Subcutaneous abdominal adipose tissue (tissue), 5 donors: Measurements from ENCODE around the gene TRAM2.

Experiments used
- H3K27ac ChIP-seq: one replicate; pipeline ENCODE4 v1.7.0; 2013; ENCODE audit warnings: low read depth, mild to moderate bottlenecking, inconsistent platforms, low read length, moderate library complexity
- H3K27me3 ChIP-seq, 5 donors: one replicate each; pipeline ENCODE4 v1.7.0; 2013; ENCODE audit warnings: low read length in 5 of 5, inconsistent platforms in 1 of 5; ENCODE audit not compliant: control insufficient read depth in 5 of 5, insufficient read depth in 4 of 5
- H3K36me3 ChIP-seq, 5 donors: one replicate each; pipeline ENCODE4 v1.7.0; 2013; ENCODE audit warnings: low read length in 5 of 5; ENCODE audit not compliant: control insufficient read depth in 5 of 5, insufficient read depth in 5 of 5
- H3K4me1 ChIP-seq, 5 donors: one replicate each; pipeline ENCODE4 v1.7.0; 2013; ENCODE audit warnings: low read length in 5 of 5, mild to moderate bottlenecking in 3 of 5, moderate library complexity in 1 of 5; ENCODE audit not compliant: control insufficient read depth in 5 of 5, insufficient read depth in 5 of 5
- H3K4me3 ChIP-seq, 5 donors: one replicate each; pipeline ENCODE4 v1.7.0; 2013; ENCODE audit warnings: low read length in 5 of 5, low read depth in 1 of 5
- H3K9ac ChIP-seq, 5 donors: one replicate each; pipeline ENCODE4 v1.7.0; 2013; ENCODE audit warnings: low read length in 5 of 5, mild to moderate bottlenecking in 4 of 5, moderate library complexity in 3 of 5
- H3K9me3 ChIP-seq, 5 donors: one replicate each; pipeline ENCODE4 v1.7.0; 2013; ENCODE audit warnings: low read length in 5 of 5; ENCODE audit not compliant: control insufficient read depth in 5 of 5
- donor health status: healthy.
- donor health status: healthy.
- donor health status: healthy.
- donor health status: healthy.
- donor health status: healthy.

The TRAM2 gene

GRCh38 chr6:52610745-52611355, 34.0 kb upstream of the TRAM2 start:
- Histone ChIP-seq H3K27me3 (no peaks in the 10 kb centered on the region), H3K36me3 (no peaks in the 10 kb centered on the region), H3K9ac (no peak overlapping the region), H3K4me3 (no peak overlapping the region), H3K27ac (no peak overlapping the region), H3K4me1 (peaks cover 0 to 4% (median 0%) of the 10 kb centered on the region in 5 donors), H3K9me3 (no peaks in the 10 kb centered on the region)

GRCh38 chr6:52610011-52610410, 33.2 kb upstream of the TRAM2 start:
- no peak overlapping the region for H3K9ac ChIP-seq
- no peaks in the 10 kb centered on the region for H3K36me3 ChIP-seq
- H3K4me1 ChIP-seq: peaks cover 0 to 4% (median 0%) of the 10 kb centered on the region in 5 donors
- H3K27ac ChIP-seq: no peak overlapping the region
- H3K9me3 ChIP-seq: no peaks in the 10 kb centered on the region
- no peaks in the 10 kb centered on the region for H3K27me3 ChIP-seq
- no peak overlapping the region for H3K4me3 ChIP-seq

- H3K4me1 ChIP-seq: no peaks in the 10 kb centered on the region
- no peak overlapping the region for H3K9ac ChIP-seq
- no peaks in the 10 kb centered on the region for H3K9me3 ChIP-seq
- H3K36me3 ChIP-seq: no peaks in the 10 kb centered on the region
- no peak overlapping the region for H3K27ac ChIP-seq
- H3K4me3 ChIP-seq: no peak overlapping the region
- no peaks in the 10 kb centered on the region for H3K27me3 ChIP-seq
Measured at GRCh38 chr6:52605610-52606185, 28.8 kb upstream of the TRAM2 start.

- no peaks in the 10 kb centered on the region for H3K27me3 ChIP-seq
- H3K4me3 ChIP-seq: no peak overlapping the region
- peaks cover 0 to 4% (median under 1%) of the 10 kb centered on the region in 5 donors for H3K4me1 ChIP-seq
- no peaks in the 10 kb centered on the region for H3K9me3 ChIP-seq
- H3K9ac ChIP-seq: no peak overlapping the region
- no peaks in the 10 kb centered on the region for H3K36me3 ChIP-seq
- H3K27ac ChIP-seq: no peak overlapping the region
Measured at GRCh38 chr6:52603000-52603795, 26.3 kb upstream of the TRAM2 start.

- Histone ChIP-seq H3K27ac (no peak overlapping the region), H3K4me3 (no peak overlapping the region), H3K9me3 (no peaks in the 10 kb centered on the region), H3K27me3 (no peaks in the 10 kb centered on the region), H3K4me1 (peaks cover 4 to 34% (median 24%) of the 10 kb centered on the region in 5 donors), H3K9ac (no peak overlapping the region), H3K36me3 (no peaks in the 10 kb centered on the region)
Measured at GRCh38 chr6:52598824-52599190, 21.9 kb upstream of the TRAM2 start.

GRCh38 chr6:52598123-52598823, 21.4 kb upstream of the TRAM2 start:
- Histone ChIP-seq H3K4me3 (peak overlapping the region in 3 of 5 donors; percentile 13 to 60 (median 47)), H3K36me3 (no peaks in the 10 kb centered on the region), H3K9ac (peak overlapping the region in 1 of 5 donors; percentile 57), H3K27ac (no peak overlapping the region), H3K27me3 (no peaks in the 10 kb centered on the region), H3K9me3 (no peaks in the 10 kb centered on the region), H3K4me1 (peaks cover 4 to 34% (median 24%) of the 10 kb centered on the region in 5 donors)

- Histone ChIP-seq H3K9me3 (no peaks in the 10 kb centered on the region), H3K9ac (peak overlapping the region in 1 of 5 donors; percentile 57), H3K4me1 (peaks cover 4 to 34% (median 24%) of the 10 kb centered on the region in 5 donors), H3K27ac (no peak overlapping the region), H3K4me3 (peak overlapping the region in 3 of 5 donors; percentile 13 to 60 (median 47)), H3K36me3 (no peaks in the 10 kb centered on the region), H3K27me3 (no peaks in the 10 kb centered on the region)
Measured at GRCh38 chr6:52597738-52598122, 20.9 kb upstream of the TRAM2 start.

- H3K9ac ChIP-seq: peak overlapping the region in 1 of 5 donors; percentile 44
- H3K4me1 ChIP-seq: peaks cover 4 to 34% (median 24%) of the 10 kb centered on the region in 5 donors
- H3K4me3 ChIP-seq: no peak overlapping the region
- no peak overlapping the region for H3K27ac ChIP-seq
- no peaks in the 10 kb centered on the region for H3K27me3 ChIP-seq
- H3K36me3 ChIP-seq: no peaks in the 10 kb centered on the region
- H3K9me3 ChIP-seq: no peaks in the 10 kb centered on the region
Measured at GRCh38 chr6:52596371-52597028, 19.6 kb upstream of the TRAM2 start.

GRCh38 chr6:52595796-52596130, 18.9 kb upstream of the TRAM2 start:
- H3K27me3 ChIP-seq: no peaks in the 10 kb centered on the region
- H3K4me3 ChIP-seq: no peak overlapping the region
- H3K9me3 ChIP-seq: no peaks in the 10 kb centered on the region
- H3K36me3 ChIP-seq: no peaks in the 10 kb centered on the region
- H3K4me1 ChIP-seq: peaks cover 4 to 34% (median 24%) of the 10 kb centered on the region in 5 donors
- no peak overlapping the region for H3K27ac ChIP-seq
- no peak overlapping the region for H3K9ac ChIP-seq
